NCI-H2029 treated with DMSO at 0.1 percent for 48 hours (cell line): Measurements from ENCODE around the gene PDZD8.
"Not testable (repeated sequence)": the region's sequence is repeated elsewhere in the genome, so short reads cannot be mapped to it uniquely, and the experiment has no call there.

ENCODE experiments used
- DNase-seq: peaks from one replicate; lab custom pipeline; 2025; lab: John Stamatoyannopoulos, UW

PDZD8 gene

GRCh38 chr10:117254774-117255735 is 120.2 kb downstream of the PDZD8 start:
- no peak for DNase-seq

GRCh38 chr10:117254338-117254737 is 120.9 kb downstream of the PDZD8 start:
- DNase-seq = no peak

- DNase-seq = no peak
Observed at GRCh38 chr10:117253908-117254307, 121.3 kb downstream of the PDZD8 start.

- DNase-seq = no peak
Observed at GRCh38 chr10:117250411-117250810, 124.8 kb downstream of the PDZD8 start.

- DNase-seq = no peak
Observed at GRCh38 chr10:117249493-117250093, 125.6 kb downstream of the PDZD8 start.

GRCh38 chr10:117248750-117249465 is 126.3 kb downstream of the PDZD8 start:
- DNase-seq = no peak

GRCh38 chr10:117246997-117247671 is 128.1 kb downstream of the PDZD8 start:
- DNase-seq = no peak

GRCh38 chr10:117242463-117242832 is 132.8 kb downstream of the PDZD8 start:
- no peak for DNase-seq

- DNase-seq = no peak
Observed at GRCh38 chr10:117241541-117242462, 133.4 kb downstream of the PDZD8 start.

- no peak for DNase-seq
Observed at GRCh38 chr10:117240621-117241529, 134.4 kb downstream of the PDZD8 start, which contains the start of gene SLC18A2. TSS of gene SLC18A2 (plus strand) at chr10:117241114. CDS start at chr10:117241694, 580 bp downstream.

- no peak for DNase-seq
Observed at GRCh38 chr10:117239721-117240620, 135.3 kb downstream of the PDZD8 start.

- DNase-seq = no peak
Observed at GRCh38 chr10:117239051-117239450, 136.2 kb downstream of the PDZD8 start.

- DNase-seq = no peak
Observed at GRCh38 chr10:117237401-117237991, 137.7 kb downstream of the PDZD8 start.

- DNase-seq = not testable (repeated sequence)
Observed at GRCh38 chr10:117230107-117230506, 145.1 kb downstream of the PDZD8 start.

GRCh38 chr10:117228210-117228609 is 147.0 kb downstream of the PDZD8 start:
- DNase-seq = no peak
